ENCODE results near the gene S1PR2. TPM values are rescaled to one million over a fixed set of nuclear protein-coding genes. Genes with fewer than 3 reads are reported as not detected.
A peak's percentile ranks its signal among the peaks of the same experiment; 100 is the strongest.

S1PR2 gene
- total and polyA plus RNA-seq, 9 of the 15 experiments (the other 6 are each of a cell fraction or from before 2014, with no cell fraction given): 1.5 to 3.9 (median 2.0) TPM

GRCh38 chr19:10270180-10270615 is 39.1 kb upstream of the S1PR2 start (continued):
- TF ChIP-seq ZNF407 (IDR thresholded peaks at IDR 0.05; ENCODE audit: low read depth): no peak
- TF ChIP-seq TEAD4 (IDR thresholded peaks at IDR 0.05; ENCODE audit: low read length): no peak
- TF ChIP-seq TEAD4 (CRISPR knock-in tag; IDR thresholded peaks at IDR 0.05; ENCODE audit: borderline replicate concordance): no peak
- no peak for TF ChIP-seq TARDBP (IDR thresholded peaks at IDR 0.05)
- peak; percentile 2; the same call in 1 of the 2 replicates for TF ChIP-seq ERF (CRISPR knock-in tag; IDR thresholded peaks at IDR 0.05)
- no peak for TF ChIP-seq RERE (CRISPR knock-in tag; IDR thresholded peaks at IDR 0.05; ENCODE audit: borderline replicate concordance)
- 0 out of 2 replicates have a peak, but pooled peaks have one; percentile 19 for TF ChIP-seq RREB1 (CRISPR knock-in tag; IDR thresholded peaks at IDR 0.05)

Data from K562 (cell line).